Panc1 (cell line): Measurements from ENCODE around the gene PLCL1. TPM values are rescaled to one million over a fixed set of nuclear protein-coding genes. Genes with fewer than 3 reads are reported as not detected.

ENCODE experiments used
- ATAC-seq: fragments of 200-7000 bp; cut with Tn5 transposase; 2 replicates; pipeline ENCODE4 v1.9.1; 2020; ENCODE audit warnings: mild to moderate bottlenecking, moderate library complexity
- BruUV-seq: library from RNA; stranded (reverse); fragments of 400-500 nt; replicated peaks from 2 replicates; lab custom pipeline; 2021; lab: Mats Ljungman, UMichigan
- CTCF ChIA-PET: fragments of 300-600 bp; sonication (Branson Sonifier 250); formaldehyde crosslinking; loops from one replicate; lab custom pipeline; 2022; ENCODE audit warnings: antibody characterized with exemption; lab: Charles Lee
- POLR2A ChIA-PET: fragments of 300-600 bp; sonication (Branson Sonifier 250); formaldehyde crosslinking; loops from one replicate; lab custom pipeline; 2022; ENCODE audit warnings: antibody characterized with exemption; lab: Charles Lee
- DNase-seq: peaks from one replicate; pipeline ENCODE4 v3.0.0-alpha.2; 2010; ENCODE audit warnings: low read depth, low spot score
- H3K27ac ChIP-seq: 2 replicates; pipeline ENCODE4 v1.5.1; 2011; ENCODE audit warnings: mild to moderate bottlenecking, low read length, inconsistent platforms
- H3K27me3 ChIP-seq: fragments of 200-500 bp; sonication (Bioruptor generic); 2 replicates; pipeline ENCODE4 v1.6.0; 2014; ENCODE audit warnings: low read length, inconsistent platforms; ENCODE audit not compliant: control insufficient read depth, insufficient read depth
- H3K36me3 ChIP-seq: fragments of 200-500 bp; sonication (Bioruptor generic); 2 replicates; pipeline ENCODE4 v1.5.1; 2014; ENCODE audit warnings: inconsistent platforms, mild to moderate bottlenecking, low read length, moderate library complexity; ENCODE audit not compliant: control insufficient read depth, insufficient read depth
- H3K4me1 ChIP-seq: 2 replicates; pipeline ENCODE4 v1.5.1; 2011; ENCODE audit warnings: inconsistent platforms, mild to moderate bottlenecking, low read length, moderate library complexity; ENCODE audit not compliant: control insufficient read depth, insufficient read depth
- H3K4me3 ChIP-seq, 2 experiments: 2 replicates each; pipeline ENCODE4 v1.5.1; 2011 to 2012; ENCODE audit warnings: low read depth in 2 of 2, low read length in 2 of 2, mild to moderate bottlenecking in 2 of 2, inconsistent platforms in 1 of 2, moderate library complexity in 1 of 2
- H3K9me3 ChIP-seq: fragments of 200-500 bp; sonication (Bioruptor generic); 2 replicates; pipeline ENCODE4 v1.5.1; 2014; ENCODE audit warnings: low read depth, mild to moderate bottlenecking, inconsistent platforms, low read length, moderate library complexity; ENCODE audit not compliant: control insufficient read depth, insufficient read depth
- CTCF ChIP-seq: fragments of 450-650 bp; IDR thresholded peaks from 2 replicates; pipeline ENCODE4 v1.5.1; 2017; ENCODE audit warnings: mild to moderate bottlenecking
- POLR2AphosphoS5 ChIP-seq: IDR thresholded peaks from 2 replicates; pipeline ENCODE4 v1.6.1; 2012; ENCODE audit warnings: mild to moderate bottlenecking, low read depth, low read length, moderate library complexity
- REST ChIP-seq, 2 experiments: IDR thresholded peaks; 2 replicates each; pipeline ENCODE4 v1.6.1; 2011 to 2012; ENCODE audit warnings: low read depth in 2 of 2, control low read depth in 1 of 2, low read length in 1 of 2, mild to moderate bottlenecking in 1 of 2, moderate library complexity in 1 of 2; ENCODE audit not compliant: insufficient read depth in 1 of 2
- SIN3A ChIP-seq: IDR thresholded peaks from 2 replicates; pipeline ENCODE4 v1.6.1; 2012; ENCODE audit warnings: low read depth, mild to moderate bottlenecking, low read length, moderate library complexity, borderline replicate concordance; ENCODE audit not compliant: insufficient read depth
- TCF7L2 ChIP-seq: IDR thresholded peaks from 2 replicates; pipeline ENCODE4 v1.6.1; 2011; ENCODE audit warnings: mild to moderate bottlenecking, low read depth, low read length, inconsistent platforms
- in situ Hi-C: cut with HindIII; loops from 2 replicates; pipeline ENCODE4 v1.10.0; 2016; ENCODE audit warnings: low sequenced_read_pairs, low pct_unique_long_range_greater_than_20kb
- intact Hi-C: fragments of 100-400 bp; cut with micrococcal nuclease; formaldehyde crosslinking; loops from one replicate; pipeline ENCODE4 v1.10.0; 2022; ENCODE audit not compliant: unreplicated experiment
- total RNA-seq: library from RNA; stranded (reverse); gene quantifications from one replicate; pipeline ENCODE4 v1.2.1, GENCODE V29; 2021; ENCODE audit not compliant: unreplicated experiment

The PLCL1 gene
- total RNA-seq, 1 experiment from 2014 or later, result not detected

GRCh38 chr2:198115201-198115600 lies 310.8 kb downstream of the PLCL1 start:
- ATAC-seq, result no peak
- CTCF ChIA-PET, result no interaction called here
- H3K36me3 ChIP-seq, result no peaks in the 10 kb centered on the region
- no peak overlapping the region for H3K27ac ChIP-seq
- no peaks in the 10 kb centered on the region for H3K9me3 ChIP-seq
- POLR2A ChIA-PET, result no interaction called here
- intact Hi-C loops (no loop called here), in situ Hi-C loops (no loop called here)
- TF ChIP-seq POLR2AphosphoS5 (no peak), REST (IDR thresholded peaks at IDR 0.05; ENCODE audit: insufficient read depth in 1 of 2, low read depth in 2 of 2, low read length in 1 of 2) (no peak), SIN3A (no peak), CTCF (no peak), TCF7L2 (no peak)
- no peak overlapping the region for H3K4me3 ChIP-seq
- DNase-seq, result no peak
- BruUV-seq, result no TSS peak
- H3K4me1 ChIP-seq, result no peaks in the 10 kb centered on the region
- no peaks in the 10 kb centered on the region for H3K27me3 ChIP-seq

GRCh38 chr2:198116756-198117155 lies 312.4 kb downstream of the PLCL1 start:
- Histone ChIP-seq H3K4me3 (no peak overlapping the region), H3K27me3 (no peaks in the 10 kb centered on the region), H3K9me3 (no peaks in the 10 kb centered on the region), H3K27ac (no peak overlapping the region), H3K36me3 (no peaks in the 10 kb centered on the region), H3K4me1 (no peaks in the 10 kb centered on the region)
- TF ChIP-seq REST (IDR thresholded peaks at IDR 0.05; ENCODE audit: insufficient read depth in 1 of 2, low read depth in 2 of 2, low read length in 1 of 2) (no peak), TCF7L2 (no peak), SIN3A (no peak), CTCF (no peak), POLR2AphosphoS5 (no peak)
- BruUV-seq, result no TSS peak
- in situ Hi-C loops, result no loop called here
- ChIA-PET CTCF (interaction anchor here (0.6 kb wide), 1 partner anchor 280 kb away, joined by 4 read pairs; no protein-coding TSS in a partner anchor), POLR2A (no interaction called here)
- no peak for ATAC-seq
- no peak for DNase-seq
- intact Hi-C loops, result no loop called here
